GM19463 (cell line): ENCODE results near the gene DSTYK.

Experiments used
- ATAC-seq: cut with Tn5 transposase; IDR thresholded peaks from one replicate; pipeline ENCODE4 v1.9.1; 2021; ENCODE audit warnings: mild to moderate bottlenecking, moderate library complexity; ENCODE audit not compliant: unreplicated experiment

The DSTYK gene

GRCh38 chr1:205225901-205226765, 14.6 kb upstream of the DSTYK start:
- ATAC-seq, result no peak

- ATAC-seq, result no peak
Observed at GRCh38 chr1:205224736-205225135, 13.2 kb upstream of the DSTYK start.

- no peak for ATAC-seq
Observed at GRCh38 chr1:205220421-205220820, 8.9 kb upstream of the DSTYK start.

DNA sequence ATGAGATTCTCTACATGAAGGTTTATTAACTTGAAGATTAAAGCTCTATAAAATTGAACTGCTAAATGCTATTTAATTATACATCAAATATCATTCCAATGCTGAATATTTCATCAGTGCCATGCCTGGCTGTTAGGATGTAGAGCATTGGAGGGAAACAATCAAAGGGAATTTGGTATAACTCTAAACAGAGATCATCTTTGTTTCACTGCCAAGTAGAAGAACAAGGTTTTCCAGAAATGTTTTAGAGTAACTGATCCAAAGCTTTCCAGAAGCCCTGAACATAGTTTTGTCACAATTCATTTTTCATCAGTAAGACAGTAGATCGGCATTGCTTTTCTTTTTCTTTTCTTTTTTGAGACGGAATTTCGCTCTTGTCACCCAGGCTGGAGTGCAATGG, 5.9 kb upstream of the DSTYK start:
- ATAC-seq, result no peak

DNA sequence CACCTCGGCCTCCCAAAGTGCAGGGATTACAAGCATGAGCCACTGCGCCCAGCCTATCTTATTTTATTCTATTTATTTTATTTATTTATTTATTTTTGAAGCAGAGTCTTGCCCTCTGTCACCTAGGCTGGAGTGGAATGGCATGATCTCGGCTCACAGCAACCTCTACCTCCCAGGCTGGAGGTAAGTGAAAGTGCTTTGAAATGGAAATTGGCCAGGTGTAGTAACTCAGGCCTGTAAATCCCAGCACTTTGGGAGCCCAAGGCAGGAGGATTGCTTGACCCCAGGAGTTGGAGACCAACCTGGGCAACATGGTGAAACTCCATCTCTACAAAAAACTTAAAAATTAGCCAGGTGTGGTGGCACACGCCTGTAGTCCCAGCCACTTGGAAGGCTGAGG, 5.1 kb upstream of the DSTYK start:
- ATAC-seq, result no peak

DNA sequence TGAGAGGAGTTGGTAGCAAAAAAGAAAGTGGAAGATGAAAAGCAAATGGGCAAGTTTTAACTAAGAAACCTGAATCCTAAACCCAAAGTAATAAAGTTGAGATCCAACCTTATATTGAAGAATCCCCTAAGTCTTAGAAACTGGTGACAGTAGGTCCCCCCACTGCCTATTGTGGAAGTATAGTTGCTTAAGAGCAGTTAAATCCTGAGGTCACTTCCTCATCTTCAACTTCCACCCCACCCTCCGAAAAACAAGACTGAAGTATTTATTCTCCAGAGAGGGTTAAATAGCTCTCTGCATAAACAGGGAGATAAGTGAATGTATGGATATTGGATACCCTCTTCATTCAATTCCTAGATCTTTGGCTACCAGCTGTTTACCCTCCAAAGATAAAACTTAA, 3.3 kb upstream of the DSTYK start:
- ATAC-seq, result no peak

GRCh38 chr1:205211839-205212536, 486 bp upstream of the DSTYK start:
- ATAC-seq, result no peak

DNA sequence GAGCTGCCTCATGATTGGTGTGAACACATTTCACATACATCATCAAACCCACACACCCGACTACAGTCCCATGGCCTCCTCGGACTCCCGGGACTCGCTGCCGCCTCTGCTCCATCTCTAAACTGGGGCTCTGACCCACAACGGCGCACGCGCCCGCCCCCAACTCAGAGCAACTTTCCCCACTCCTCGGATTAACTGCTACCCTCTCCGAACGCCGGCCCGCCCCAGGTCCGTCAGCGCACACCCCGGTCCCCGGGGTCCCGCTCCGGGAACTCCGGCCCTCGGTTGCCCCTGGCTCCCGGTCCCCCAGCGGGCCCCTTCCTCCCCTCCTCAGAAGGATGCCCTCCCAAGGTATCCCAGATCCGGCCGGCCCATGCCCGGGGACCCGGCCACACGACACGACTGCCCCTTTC, 740 bp downstream of the DSTYK start:
- no peak for ATAC-seq

DNA sequence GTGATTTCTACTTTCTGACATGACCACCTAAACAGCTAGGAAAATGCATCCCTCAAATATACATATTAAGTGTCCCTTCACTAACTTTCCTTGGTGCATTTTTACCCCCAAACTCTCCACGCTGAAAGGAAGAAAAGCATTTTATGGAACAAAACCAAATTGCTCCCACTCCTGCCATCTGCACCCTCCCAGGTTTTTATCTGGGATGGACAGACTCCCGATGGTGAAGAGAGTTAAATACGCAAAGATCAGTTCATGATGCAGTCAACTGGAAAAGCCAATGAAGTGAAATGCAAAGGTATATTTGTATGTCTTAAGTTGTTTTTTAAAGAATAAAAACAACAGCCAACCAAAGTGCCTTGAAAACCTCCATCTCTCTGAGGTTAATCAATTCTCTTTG, 2.7 kb downstream of the DSTYK start:
- ATAC-seq, result no peak

- ATAC-seq, result no peak
Observed at GRCh38 chr1:205205055-205205454, 6.4 kb downstream of the DSTYK start.

DNA sequence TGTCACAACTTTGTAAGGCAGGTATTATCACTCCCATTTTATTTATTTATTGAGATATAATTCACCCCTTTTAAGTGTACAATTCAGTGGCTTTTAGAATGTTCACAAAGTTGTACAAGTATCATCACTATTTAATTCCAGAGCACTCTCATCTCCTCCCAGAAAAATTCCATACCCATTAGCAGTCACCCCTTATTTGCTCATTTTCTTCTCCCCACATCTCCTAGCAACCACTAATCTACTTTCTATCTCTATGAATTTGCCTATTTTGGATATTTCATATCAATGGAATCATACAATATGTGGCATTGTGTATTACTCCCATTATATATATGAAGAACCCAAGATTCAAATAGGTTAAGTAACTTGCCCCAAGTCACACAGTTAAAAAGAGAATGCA, 7.0 kb downstream of the DSTYK start:
- ATAC-seq, result no peak

DNA sequence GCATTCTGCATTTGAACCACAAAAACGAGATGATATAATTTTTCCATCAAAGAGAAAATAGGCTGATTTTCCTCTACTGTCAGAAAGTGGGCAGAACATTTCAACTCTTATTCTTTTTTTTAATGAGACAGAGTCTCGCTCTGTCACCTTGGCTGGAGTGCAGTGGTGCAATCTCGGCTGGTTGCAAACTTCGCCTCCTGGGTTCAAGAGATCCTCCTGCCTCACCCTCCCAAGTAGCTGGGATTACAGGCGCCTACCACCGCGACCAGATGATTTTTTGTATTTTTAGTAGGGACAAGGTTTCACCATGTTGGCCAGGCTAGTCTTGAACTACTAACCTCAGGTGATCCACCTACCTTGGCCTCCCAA, 11.6 kb downstream of the DSTYK start:
- no peak for ATAC-seq

DNA sequence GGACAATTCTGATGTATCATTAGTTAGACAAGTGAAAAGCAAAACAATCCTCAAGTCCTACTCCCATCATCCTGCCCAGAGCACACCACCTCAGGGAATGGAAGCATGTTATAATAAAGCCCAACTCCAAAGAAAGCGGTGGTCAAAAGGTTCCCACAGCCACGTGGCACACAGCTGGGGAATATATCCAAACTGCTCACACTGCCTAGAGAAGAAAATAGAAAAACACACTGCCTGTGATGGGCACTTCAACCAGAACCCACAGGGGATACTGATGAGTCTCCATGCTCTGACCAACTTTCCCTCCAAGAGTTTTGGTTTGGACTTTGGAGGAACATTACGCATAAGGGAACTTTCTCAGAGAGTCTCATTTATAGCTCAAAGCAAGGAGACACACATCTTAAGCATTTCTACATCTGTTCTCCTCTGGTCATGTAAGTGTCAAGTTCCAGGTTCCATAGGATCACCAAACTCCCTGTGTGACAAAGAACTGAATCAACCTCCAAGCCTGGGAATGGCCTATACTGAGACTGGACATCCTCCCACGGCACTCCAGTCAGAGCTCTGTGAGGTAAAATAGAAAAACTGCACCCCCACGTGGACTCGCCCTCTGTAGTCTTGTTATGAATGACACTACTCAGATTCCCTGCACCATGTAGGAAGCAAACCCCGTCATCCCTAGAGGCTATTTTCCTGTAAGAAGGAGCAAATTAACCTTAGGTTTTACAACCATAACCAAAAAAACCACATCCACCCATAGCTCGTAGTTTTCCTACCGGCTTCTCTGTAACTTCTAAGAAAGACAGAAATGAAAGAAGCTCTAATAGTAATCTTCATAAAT, 12.2 kb downstream of the DSTYK start:
- no peak for ATAC-seq

- no peak for ATAC-seq
Observed at GRCh38 chr1:205192287-205192686, 19.2 kb downstream of the DSTYK start.

GRCh38 chr1:205191622-205192021, 19.9 kb downstream of the DSTYK start:
- no peak for ATAC-seq

GRCh38 chr1:205190845-205191577, 20.5 kb downstream of the DSTYK start:
- ATAC-seq, result no peak

- ATAC-seq, result no peak
Observed at GRCh38 chr1:205189131-205189530, 22.4 kb downstream of the DSTYK start.

DNA sequence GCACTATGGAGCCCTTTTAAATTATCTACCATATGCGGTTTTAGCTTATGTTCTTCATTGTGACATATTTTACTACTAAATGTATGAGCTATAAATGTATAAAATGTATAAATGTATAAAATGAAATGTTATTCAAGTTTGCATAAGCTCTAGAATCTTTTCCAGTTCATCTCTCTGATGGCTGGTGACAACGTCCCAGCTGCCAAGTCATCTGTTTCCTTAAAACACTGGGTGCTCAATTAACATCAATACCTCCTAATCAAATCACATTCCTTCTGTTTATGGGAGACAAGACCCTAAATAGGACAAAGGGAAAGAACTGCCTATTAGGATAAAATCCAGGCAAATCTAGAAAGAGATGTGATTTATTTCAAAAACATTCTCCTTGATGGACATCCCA, 22.9 kb downstream of the DSTYK start:
- ATAC-seq, result no peak

- ATAC-seq, result no peak
Observed at GRCh38 chr1:205188098-205188497, 23.4 kb downstream of the DSTYK start.

- no peak for ATAC-seq
Observed at GRCh38 chr1:205187420-205187819, 24.1 kb downstream of the DSTYK start.

DNA sequence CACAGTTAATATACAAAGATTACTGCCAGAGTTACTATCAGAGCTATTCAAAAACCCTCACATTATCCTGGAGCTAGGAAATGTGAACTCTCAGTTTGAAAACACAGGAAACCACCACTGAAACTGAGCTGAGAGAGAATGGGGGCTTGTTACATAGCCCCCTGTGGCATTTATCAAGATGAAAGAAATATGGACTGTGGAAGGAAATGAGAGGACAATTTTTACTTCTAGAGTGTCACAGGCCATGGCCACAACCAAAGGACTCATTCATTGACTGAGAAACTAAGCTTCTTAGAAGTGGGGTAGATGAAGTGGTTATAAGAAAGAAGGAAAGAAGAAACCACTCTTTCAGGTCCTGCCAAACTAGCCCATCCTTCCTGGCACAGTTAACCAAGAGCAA, 25.3 kb downstream of the DSTYK start:
- ATAC-seq, result no peak
